COLO668 (cell line): ENCODE data around the gene LRRIQ4.

ENCODE experiments used
- DNase-seq: peaks from one replicate; lab custom pipeline; 2025; ENCODE audit not compliant: unreplicated experiment; lab: John Stamatoyannopoulos, UW

Gene LRRIQ4

GRCh38 chr3:169850618-169851017 is 37.9 kb downstream of the LRRIQ4 start:
- DNase-seq: no peak

GRCh38 chr3:169855514-169855913 is 42.8 kb downstream of the LRRIQ4 start:
- DNase-seq: no peak

- no peak for DNase-seq
Observed at GRCh38 chr3:169857811-169858210, 45.1 kb downstream of the LRRIQ4 start.

GRCh38 chr3:169861871-169862270 is 49.2 kb downstream of the LRRIQ4 start:
- DNase-seq: no peak

- DNase-seq: peak; percentile 62
Observed at GRCh38 chr3:169863458-169863899, 50.8 kb downstream of the LRRIQ4 start.

- no peak for DNase-seq
Observed at GRCh38 chr3:169864270-169864669, 51.6 kb downstream of the LRRIQ4 start.

- no peak for DNase-seq
Observed at GRCh38 chr3:169865176-169865767, 52.6 kb downstream of the LRRIQ4 start.

- DNase-seq: no peak
Observed at GRCh38 chr3:169867584-169868210, 55.0 kb downstream of the LRRIQ4 start.

- DNase-seq: no peak
Observed at GRCh38 chr3:169868369-169868768, 55.7 kb downstream of the LRRIQ4 start.

- DNase-seq: peak; percentile 26
Observed at GRCh38 chr3:169869484-169870220, 57.0 kb downstream of the LRRIQ4 start, which contains the start of gene LRRC31. LRRC31 (minus strand) TSS chr3:169869935; CDS start chr3:169869807, 128 bp downstream.

- DNase-seq: no peak
Observed at GRCh38 chr3:169871129-169871886, 58.6 kb downstream of the LRRIQ4 start.

- DNase-seq: no peak
Observed at GRCh38 chr3:169879013-169879557, 66.4 kb downstream of the LRRIQ4 start.

GRCh38 chr3:169879845-169880575 is 67.3 kb downstream of the LRRIQ4 start:
- no peak for DNase-seq

- no peak for DNase-seq
Observed at GRCh38 chr3:169880576-169881250, 68.0 kb downstream of the LRRIQ4 start.

GRCh38 chr3:169886671-169887070 is 74.0 kb downstream of the LRRIQ4 start:
- no peak for DNase-seq
